A673 (cell line): Measurements from ENCODE around the gene CD4.
A peak's percentile ranks its signal among the peaks of the same experiment; 100 is the strongest.

Experiments used
- EZH2 ChIP-seq: fragments of 200-600 bp; sonication (generic); IDR thresholded peaks from 2 replicates; pipeline ENCODE4 v1.6.1; 2017; ENCODE audit warnings: borderline replicate concordance, low read depth, mild to moderate bottlenecking, mixed read lengths, antibody characterized with exemption, low read length; ENCODE audit not compliant: poor library complexity, severe bottlenecking
- TF ChIP-seq, protein P1 (sequence below): fragments of 300-800, 200-600 bp; sonication (generic); conservative IDR thresholded peaks from 2 replicates; pipeline ENCODE4 v1.5.1; 2017; ENCODE audit warnings: low read depth, mild to moderate bottlenecking, antibody characterized with exemption, low read length, moderate library complexity, mixed read lengths

DNA sequence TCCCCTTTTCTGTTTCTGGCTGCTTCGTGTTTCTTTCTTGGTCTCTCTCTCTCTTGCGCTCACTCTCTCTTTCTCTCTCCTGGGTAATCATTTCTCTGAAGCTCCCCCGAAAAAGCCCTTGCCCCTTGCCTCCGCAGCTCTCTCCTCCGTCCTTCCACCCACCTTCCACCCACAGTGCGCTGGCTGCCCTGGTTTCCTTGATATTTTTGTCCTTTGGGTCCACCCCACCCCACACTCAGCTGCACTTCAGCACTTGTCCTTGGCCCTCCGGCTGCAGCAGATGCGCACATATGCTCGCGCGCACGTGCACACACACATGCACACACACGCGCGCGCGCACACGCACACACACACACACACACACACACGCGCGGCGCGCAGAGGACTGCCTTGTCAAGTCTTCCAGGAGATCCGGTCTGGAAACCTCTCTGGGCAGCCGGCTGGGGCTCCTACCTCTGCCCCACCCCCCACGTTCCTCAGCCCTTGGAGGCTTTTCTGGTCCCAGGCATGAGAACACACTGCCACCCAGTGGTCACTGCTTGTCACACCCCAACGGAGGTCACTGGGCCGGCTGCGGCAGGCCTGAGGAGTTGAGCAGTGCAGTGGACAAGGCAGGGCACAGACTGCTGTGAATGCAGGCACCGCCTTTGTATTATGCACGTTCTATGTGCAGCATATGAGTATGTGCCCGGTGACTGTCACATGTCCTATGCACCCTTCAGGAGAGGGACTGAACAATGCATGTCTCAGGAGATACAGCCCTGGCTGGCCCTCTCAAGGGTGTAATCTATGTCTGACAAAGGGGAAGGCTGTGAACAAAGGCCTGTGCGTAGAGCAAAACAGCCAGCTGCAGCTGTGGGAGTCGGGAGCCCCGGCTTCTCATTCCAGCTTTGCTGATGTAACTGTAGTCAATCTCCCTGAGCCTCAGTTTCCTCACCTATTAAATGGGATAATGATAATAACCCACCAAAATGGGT lies 10.5 kb upstream of the CD4 start:
- TF ChIP-seq, protein P1, sequence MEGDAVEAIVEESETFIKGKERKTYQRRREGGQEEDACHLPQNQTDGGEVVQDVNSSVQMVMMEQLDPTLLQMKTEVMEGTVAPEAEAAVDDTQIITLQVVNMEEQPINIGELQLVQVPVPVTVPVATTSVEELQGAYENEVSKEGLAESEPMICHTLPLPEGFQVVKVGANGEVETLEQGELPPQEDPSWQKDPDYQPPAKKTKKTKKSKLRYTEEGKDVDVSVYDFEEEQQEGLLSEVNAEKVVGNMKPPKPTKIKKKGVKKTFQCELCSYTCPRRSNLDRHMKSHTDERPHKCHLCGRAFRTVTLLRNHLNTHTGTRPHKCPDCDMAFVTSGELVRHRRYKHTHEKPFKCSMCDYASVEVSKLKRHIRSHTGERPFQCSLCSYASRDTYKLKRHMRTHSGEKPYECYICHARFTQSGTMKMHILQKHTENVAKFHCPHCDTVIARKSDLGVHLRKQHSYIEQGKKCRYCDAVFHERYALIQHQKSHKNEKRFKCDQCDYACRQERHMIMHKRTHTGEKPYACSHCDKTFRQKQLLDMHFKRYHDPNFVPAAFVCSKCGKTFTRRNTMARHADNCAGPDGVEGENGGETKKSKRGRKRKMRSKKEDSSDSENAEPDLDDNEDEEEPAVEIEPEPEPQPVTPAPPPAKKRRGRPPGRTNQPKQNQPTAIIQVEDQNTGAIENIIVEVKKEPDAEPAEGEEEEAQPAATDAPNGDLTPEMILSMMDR, result peak; percentile 96
- no peak for TF ChIP-seq EZH2
